ENCODE measurements around the gene SMIM5. TPM values are rescaled to one million over a fixed set of nuclear protein-coding genes. Genes with fewer than 3 reads are reported as not detected.

The SMIM5 gene
- total RNA-seq, 1 experiment from 2014 or later, result 0.24 TPM

GRCh38 chr17:75595284-75595919 is 37.8 kb upstream of the SMIM5 start:
- no peak overlapping the region for H3K27ac ChIP-seq (ENCODE audit: insufficient read length, low read depth, low read length)
- H2BK5ac ChIP-seq (ENCODE audit: insufficient read length, low read length), result no peak overlapping the region
- H3K27me3 Mint-ChIP-seq (ENCODE audit: low read depth), result no peaks in the 10 kb centered on the region; the same call in 1 of the 2 replicates
- H3K79me1 ChIP-seq (ENCODE audit: insufficient read depth, low read depth, low read length, poor library complexity, severe bottlenecking), result no peaks in the 10 kb centered on the region
- H4K91ac ChIP-seq (ENCODE audit: insufficient read length, low read depth, low read length), result no peak overlapping the region
- H3K4me2 ChIP-seq (ENCODE audit: insufficient read depth, insufficient read length, low read length), result no peak overlapping the region
- peak overlapping the region in 1 of 3 experiments; percentile 48; a peak in 1 of 7 replicates for H3K27ac Mint-ChIP-seq
- no peak overlapping the region for H4K5ac ChIP-seq (ENCODE audit: insufficient read length, low read depth, low read length)
- H2BK20ac ChIP-seq (ENCODE audit: low read depth, low read length, poor library complexity, severe bottlenecking), result no peak overlapping the region
- no peaks in the 10 kb centered on the region for H3K27me3 ChIP-seq (ENCODE audit: insufficient read depth, low read length)
- H4K8ac ChIP-seq (replicated peaks; ENCODE audit: insufficient read length, low read depth, low read length), result no peak overlapping the region
- H3K36me3 Mint-ChIP-seq (ENCODE audit: insufficient read depth in 1 of 3, low read depth in 3 of 3), result no peaks in the 10 kb centered on the region; a peak in 1 of 7 replicates
- no peaks in the 10 kb centered on the region for H3K4me1 Mint-ChIP-seq
- no peak overlapping the region for H3K23ac ChIP-seq (ENCODE audit: insufficient read length, low read depth, low read length)
- no peak overlapping the region for H2AFZ ChIP-seq (ENCODE audit: low read length)
- H3K4me1 ChIP-seq (ENCODE audit: insufficient read depth, low read length), result no peaks in the 10 kb centered on the region
- peak; percentile 37 for DNase-seq
- no peak overlapping the region for H2AK5ac ChIP-seq (ENCODE audit: insufficient read length, low read length)
- H2BK120ac ChIP-seq (ENCODE audit: low read depth, low read length, poor library complexity, severe bottlenecking), result no peak overlapping the region
- H2BK15ac ChIP-seq (ENCODE audit: low read depth, low read length), result no peak overlapping the region
- WGBS (ENCODE audit: extremely low coverage, insufficient read length, low lambda C conversion rate), result no CpG with 5 or more reads among the region's 13 CpGs
- H3K18ac ChIP-seq (ENCODE audit: insufficient read length, low read depth, low read length), result no peak overlapping the region
- no peak overlapping the region for H3K56ac ChIP-seq (ENCODE audit: insufficient read length, low read depth, low read length)
- H3K9me3 ChIP-seq (ENCODE audit: control insufficient read depth, low read depth, low read length), result no peaks in the 10 kb centered on the region
- no peaks in the 10 kb centered on the region for H3K9me3 Mint-ChIP-seq
- no peaks in the 10 kb centered on the region for H3K23me2 ChIP-seq (ENCODE audit: insufficient read length, low read depth, low read length, poor library complexity, severe bottlenecking)
- no peaks in the 10 kb centered on the region for H3K79me2 ChIP-seq (ENCODE audit: insufficient read depth, low read length)
- no peak overlapping the region for H3K4ac ChIP-seq (ENCODE audit: low read depth, low read length)
- H3K9ac ChIP-seq (ENCODE audit: extremely low read depth, insufficient read length, low read length), result no peak overlapping the region
- H3K14ac ChIP-seq (ENCODE audit: insufficient read depth, low read length), result no peak overlapping the region; the same call in 1 of the 2 replicates
- H2BK12ac ChIP-seq (ENCODE audit: insufficient read length, low read depth, low read length), result no peak overlapping the region
- H3K4me3 Mint-ChIP-seq, result no peak overlapping the region
- no peak overlapping the region for H3T11ph ChIP-seq (ENCODE audit: low read length)
- TF ChIP-seq CTCF (conservative IDR thresholded peaks at IDR 0.05), result no peak
- H4K20me1 ChIP-seq (ENCODE audit: control insufficient read depth, insufficient read depth, insufficient read length), result no peaks in the 10 kb centered on the region

Measured in H9 (cell line).